ENCODE measurements around the gene PTGDR2.

The PTGDR2 gene

DNA sequence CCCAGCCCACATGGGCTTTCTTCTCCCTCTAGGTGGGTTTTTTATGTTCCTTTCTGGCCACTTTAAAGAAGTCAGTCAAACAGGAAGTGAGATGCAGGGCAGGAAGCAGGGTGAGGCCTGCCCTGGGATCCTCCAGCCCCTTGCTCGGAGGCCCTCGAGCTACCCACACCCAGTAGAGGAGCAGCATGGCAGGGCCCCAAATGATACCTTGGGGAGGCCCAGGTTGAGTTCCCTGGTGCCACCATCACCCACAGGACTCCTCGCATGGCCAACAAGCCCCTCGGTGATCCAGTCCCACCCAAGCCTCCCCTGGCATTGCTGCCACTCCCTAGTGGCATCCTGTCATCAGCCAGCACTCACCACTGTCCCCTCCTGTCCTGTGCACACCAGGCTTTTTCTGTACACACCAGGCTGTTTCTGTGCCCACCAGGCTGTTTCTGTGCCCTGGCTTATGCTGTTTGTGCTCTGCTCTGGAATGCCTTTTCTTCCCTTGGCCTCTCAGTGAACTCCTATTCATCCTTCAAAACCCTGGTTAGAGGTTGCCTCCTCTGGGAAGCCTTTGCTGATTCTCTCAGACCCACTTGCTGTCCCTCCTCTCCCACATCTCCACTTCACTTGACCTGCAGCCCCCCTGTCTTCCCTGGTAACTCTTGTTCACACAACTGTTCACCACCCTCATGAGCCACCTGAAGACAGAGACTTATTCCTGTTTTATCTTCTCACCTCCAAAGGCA lies 3.1 kb upstream of the PTGDR2 start:
- no peak for DNase-seq

DNA sequence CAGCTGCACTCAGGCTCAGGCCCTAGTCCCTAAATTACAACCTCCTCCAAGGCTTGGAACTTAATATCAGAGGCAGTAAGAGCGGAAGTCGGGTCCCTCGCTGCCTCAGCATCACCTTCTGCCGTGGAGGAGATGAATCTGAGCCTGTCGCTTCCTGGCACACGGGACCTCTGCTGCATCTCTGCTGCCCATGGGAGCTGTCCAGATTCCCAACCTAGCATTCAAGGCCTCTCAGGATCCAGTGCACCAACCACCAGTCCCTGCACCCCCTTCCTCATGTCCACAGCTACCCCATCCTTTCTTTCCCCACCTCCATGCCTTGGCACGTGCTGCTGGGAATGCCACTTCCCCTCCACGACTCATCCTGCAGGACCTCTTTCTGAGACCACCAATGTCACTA lies 2.5 kb upstream of the PTGDR2 start:
- no peak for DNase-seq

- DNase-seq, result no peak
Observed at GRCh38 chr11:60857378-60858232, 1.9 kb upstream of the PTGDR2 start.

DNA sequence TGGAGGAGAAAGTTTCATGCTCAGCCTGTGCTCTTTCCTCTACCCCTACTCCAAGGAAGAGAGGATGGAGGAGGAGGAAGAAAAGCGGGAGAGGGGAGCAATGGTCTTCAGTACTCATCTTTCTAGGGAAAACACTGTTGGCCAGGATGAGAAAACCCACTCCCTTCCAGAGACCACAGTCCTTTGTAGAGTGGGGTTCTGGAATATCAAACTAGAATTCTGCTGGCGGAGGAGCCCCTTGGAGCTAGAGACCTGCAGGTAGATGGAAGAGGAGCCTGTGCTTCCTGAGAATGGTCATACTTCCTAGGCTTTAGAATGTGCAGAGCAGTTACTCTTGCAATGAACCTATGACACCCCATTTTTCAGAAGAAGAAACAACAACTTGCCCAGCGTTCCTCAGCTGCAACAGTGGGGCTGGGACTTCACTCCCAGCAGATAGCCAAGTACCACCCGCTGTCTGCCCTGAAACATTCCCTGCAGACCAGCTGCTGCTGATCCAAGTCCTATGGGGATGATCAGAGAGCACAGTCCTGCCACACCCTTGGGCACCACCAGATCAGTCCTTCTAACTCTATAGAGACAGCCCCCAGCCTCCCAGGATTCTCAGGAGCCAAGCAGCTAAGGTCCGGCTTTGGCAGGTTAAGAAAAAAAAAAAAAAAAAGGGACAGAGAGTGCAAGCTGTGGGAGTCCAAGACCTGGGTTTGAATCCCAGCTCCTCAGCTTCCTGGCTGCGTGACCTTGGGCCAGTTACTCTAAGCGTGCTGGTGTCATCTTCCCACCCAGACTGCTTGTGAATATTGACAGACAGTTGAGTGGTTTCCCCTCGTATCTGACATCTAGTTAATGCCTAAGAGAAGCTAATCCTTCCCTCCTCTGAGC lies 664 bp downstream of the PTGDR2 start:
- no peak for DNase-seq

DNA sequence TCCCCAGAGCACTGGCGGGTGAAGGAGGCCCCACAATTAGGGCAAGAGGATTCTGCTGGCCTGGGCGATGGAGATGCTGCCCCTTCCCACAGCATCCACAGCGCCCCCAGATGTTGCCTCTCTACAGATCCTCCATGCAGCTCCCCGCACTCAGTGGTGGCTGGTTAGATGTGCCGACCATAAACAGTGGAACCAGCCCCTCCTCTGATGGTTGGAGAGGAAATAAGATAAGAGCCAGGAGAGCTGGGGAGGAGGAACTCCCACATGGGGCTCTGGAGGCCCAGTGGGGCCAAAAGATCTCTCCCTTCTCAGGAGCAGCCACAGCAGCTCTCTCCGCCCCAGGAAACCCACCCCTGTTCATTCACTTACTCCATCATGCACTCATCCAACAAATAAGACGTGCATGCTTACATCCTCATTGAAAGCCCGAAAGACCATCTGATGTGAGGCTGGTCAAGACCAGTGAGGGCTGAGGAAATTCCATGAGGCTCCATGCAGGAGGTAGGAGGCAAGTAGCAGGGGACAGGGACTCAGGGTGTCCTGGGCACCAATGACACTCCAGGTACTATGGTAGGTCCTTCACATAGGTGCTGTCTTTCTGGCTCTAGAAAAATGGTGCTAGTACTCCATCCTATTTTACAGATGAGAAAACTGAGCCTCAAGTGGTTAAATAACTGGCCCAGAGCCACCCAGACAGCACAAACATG lies 1.5 kb downstream of the PTGDR2 start:
- no peak for DNase-seq

- no peak for DNase-seq
Observed at GRCh38 chr11:60852982-60853950, 2.5 kb downstream of the PTGDR2 start.

GRCh38 chr11:60852117-60852981 lies 3.4 kb downstream of the PTGDR2 start:
- DNase-seq, result no peak

DNA sequence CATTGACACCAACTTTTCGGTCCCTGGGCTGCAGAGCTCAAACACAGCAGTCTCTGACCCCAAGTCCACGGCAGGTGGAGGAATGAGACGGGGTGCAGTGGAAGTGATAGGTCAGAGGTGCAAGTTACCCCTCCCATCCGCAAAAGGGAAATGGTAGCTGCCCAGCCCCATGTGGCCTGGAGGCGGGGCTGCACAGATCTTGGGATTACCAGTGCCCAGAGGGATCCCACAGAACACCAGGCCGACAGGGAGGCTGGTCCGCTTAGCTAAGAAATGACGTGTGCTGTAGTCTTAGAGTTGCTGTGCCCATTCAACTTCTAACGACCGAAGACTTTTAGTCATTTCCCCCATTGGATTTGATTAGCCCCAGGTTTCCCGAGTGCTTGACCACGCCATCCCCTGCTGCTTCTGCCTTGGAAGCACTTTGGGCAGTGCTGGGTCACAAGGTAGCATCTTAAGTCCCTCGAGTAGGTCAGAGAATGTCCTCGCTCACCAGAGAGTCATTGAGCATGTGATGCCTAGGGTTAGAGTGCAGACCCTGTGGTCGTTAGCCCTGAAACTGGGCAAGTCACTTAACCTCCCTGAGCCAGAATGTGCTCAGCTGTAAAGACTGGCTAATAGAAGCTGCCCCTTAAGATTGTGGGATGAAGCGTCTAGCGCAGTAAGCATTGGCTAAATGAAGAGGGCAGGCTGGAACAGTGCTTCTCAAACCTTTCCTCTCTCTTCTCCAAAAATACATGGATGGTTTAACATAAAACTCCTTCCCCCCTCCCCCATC lies 4.2 kb downstream of the PTGDR2 start:
- DNase-seq, result no peak

DNA sequence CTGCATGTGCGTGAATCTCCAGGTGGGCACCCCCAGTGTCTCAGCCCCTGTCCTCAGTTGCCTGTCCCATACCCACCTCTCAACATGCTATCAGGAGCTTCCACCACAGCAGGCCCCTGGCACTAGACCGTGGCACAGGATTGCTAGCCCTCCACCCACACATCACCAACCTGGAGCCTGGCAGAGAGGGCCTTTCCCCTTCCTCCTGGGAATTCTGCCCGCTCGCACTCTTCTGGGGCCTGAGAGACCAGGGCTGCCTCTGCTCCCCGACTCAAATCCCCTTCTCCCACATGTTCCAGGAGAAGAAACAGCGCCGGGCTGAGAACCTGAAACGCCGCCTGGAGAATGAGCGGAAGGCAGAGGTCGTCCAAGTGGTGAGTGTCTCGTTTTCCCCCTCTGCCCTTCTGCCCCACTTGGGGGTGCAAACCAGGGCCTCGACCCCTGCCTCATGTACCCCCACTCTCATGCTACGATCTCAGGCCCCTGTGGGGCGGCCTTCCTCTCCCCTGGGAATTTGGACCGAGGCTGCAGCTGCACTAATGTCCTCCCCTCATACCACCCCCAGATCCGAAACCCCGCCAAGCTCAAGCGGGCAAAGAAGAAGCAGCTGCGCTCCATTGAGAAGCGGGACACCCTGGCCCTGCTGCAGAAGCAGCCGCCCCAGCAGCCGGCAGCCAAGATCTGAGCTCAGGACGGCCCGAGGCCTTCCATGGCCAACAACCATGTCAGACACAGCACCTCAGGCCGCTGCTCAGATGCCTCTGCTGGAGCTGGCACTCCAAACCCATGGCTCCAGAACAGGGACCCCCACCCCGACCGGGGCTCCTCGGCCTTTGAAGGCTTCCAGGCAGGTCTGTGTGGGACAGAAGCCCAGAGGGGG lies 5.9 kb downstream of the PTGDR2 start:
- DNase-seq, result no peak

GRCh38 chr11:60848714-60849151 lies 7.0 kb downstream of the PTGDR2 start:
- no peak for DNase-seq

DNA sequence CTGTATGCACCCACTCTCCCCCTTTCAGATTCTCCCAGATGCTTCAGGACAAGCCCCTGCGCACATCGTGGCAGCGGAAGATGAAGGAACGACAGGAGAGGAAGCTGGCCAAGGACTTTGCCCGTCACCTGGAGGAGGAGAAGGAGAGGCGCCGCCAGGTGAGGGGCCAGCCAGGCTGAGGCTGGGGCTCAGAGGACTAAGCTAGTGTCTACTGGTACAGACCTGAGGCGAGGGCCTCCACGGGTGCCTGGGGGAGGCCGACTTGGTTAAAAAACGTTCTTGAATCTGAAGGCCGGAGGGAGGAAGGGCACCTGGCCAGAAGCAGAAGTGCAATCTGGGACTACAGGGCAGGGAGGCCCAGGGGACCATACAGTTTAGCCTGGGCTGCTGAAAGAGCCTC lies 7.9 kb downstream of the PTGDR2 start:
- no peak for DNase-seq

DNA sequence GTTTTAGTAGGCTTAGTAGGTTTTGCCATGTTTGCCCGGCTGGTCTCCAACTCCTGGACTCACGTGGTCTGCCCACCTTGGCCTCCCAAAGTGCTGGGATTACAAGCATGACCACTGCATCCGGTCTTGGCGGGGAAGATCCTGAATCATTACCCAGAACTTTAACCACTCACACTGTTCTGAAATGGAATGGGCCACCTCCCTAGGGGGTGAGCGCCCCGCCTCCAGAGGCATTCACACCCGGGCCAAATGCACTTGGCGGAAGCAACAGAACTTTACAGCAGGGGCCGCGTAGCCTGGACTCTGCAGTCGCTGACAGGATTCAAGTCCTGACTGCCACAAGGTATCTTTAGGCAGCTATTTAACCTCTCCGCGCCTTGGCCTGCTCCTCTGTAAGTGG lies 8.5 kb downstream of the PTGDR2 start:
- DNase-seq, result no peak

DNA sequence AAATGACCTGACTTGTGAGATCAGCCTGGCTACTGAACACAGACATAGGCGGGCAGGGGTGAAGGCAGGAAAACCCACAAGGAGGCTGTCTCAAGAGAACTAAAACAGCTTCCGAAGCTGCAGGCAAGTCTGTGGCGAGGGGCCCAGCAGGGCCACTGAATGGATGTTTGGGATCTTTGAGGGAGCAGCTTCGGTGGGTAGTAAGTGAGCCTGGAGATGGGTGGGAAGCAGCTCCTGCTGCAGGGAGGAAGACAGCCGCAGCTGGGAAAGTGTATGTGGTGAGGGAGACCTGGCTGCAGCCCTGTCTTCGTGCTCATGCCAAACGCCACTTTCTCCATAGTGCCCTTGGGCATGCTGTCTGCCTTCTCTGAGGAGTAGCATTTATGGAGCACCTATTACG lies 10.4 kb downstream of the PTGDR2 start:
- no peak for DNase-seq

DNA sequence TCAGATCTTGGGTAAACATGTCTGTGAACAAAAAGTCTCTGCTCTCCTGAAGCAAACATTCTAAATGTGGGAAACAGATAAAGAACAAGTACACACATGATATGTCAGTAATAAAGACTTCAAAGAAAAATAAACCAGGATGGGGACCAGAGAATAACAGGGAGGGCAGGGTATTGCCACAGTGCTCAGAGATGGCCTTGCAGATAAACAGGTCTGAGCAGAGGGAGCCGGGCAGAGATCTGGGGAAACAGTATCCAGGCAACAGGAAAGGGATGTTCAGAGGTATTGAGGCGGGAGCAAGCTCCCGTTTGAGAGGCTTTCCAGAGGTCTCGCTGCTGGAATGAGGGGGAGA lies 10.9 kb downstream of the PTGDR2 start:
- DNase-seq, result no peak

- no peak for DNase-seq
Observed at GRCh38 chr11:60844045-60844869, 11.5 kb downstream of the PTGDR2 start.

GRCh38 chr11:60842668-60843600 lies 12.8 kb downstream of the PTGDR2 start:
- DNase-seq, result no peak

Measured in NCI-H2227 treated with DMSO at 0.1 percent for 48 hours (cell line).